Keratinocyte (primary cell): ENCODE results near the gene CALHM4. TPM values are rescaled to one million over a fixed set of nuclear protein-coding genes. Genes with fewer than 3 reads are reported as not detected.

Experiments
- DNase-seq: peaks from one replicate; pipeline ENCODE4 v3.0.0-alpha.2; 2011; ENCODE audit warnings: low read depth, missing footprints, low spot score
- FAIRE-seq: peaks from 2 replicates; lab custom pipeline; 2011; peaks lifted over from hg19 to GRCh38; lab: Jason Lieb, UNC
- H2AFZ ChIP-seq: 2 replicates; pipeline ENCODE4 v1.6.0; 2012; ENCODE audit warnings: low read length, control low read depth, inconsistent platforms; ENCODE audit not compliant: control insufficient read depth
- H3K27ac ChIP-seq: 2 replicates; pipeline ENCODE4 v1.5.1; 2011; ENCODE audit warnings: low read length; ENCODE audit not compliant: control insufficient read depth, insufficient read depth
- H3K27me3 ChIP-seq: 3 replicates; pipeline ENCODE4 v1.6.0; 2011; ENCODE audit warnings: low read length; ENCODE audit not compliant: control insufficient read depth, insufficient read depth; ENCODE audit errors: extremely low read depth
- H3K36me3 ChIP-seq, 2 experiments: 2 replicates in 1 of 2; 3 replicates in 1 of 2; pipeline ENCODE4 v1.5.1; 2011; ENCODE audit warnings: low read length in 2 of 2, mild to moderate bottlenecking in 1 of 2; ENCODE audit not compliant: control insufficient read depth in 2 of 2, insufficient read depth in 2 of 2; ENCODE audit errors: extremely low read depth in 1 of 2
- H3K4me1 ChIP-seq: 3 replicates; pipeline ENCODE4 v1.5.1; 2011; ENCODE audit warnings: low read length; ENCODE audit not compliant: control insufficient read depth, insufficient read depth; ENCODE audit errors: extremely low read depth
- H3K4me2 ChIP-seq: 3 replicates; pipeline ENCODE4 v1.6.0; 2011; ENCODE audit warnings: low read depth, low read length; ENCODE audit not compliant: control insufficient read depth, insufficient read depth; ENCODE audit errors: extremely low read depth
- H3K4me3 ChIP-seq, 3 experiments: fragments of 200-600 bp in 1 of 3; sonication (generic) in 1 of 3; 2 replicates in 2 of 3; 3 replicates in 1 of 3; pipeline ENCODE4 v1.5.1; 2011 to 2016; ENCODE audit warnings: low read length in 3 of 3, mild to moderate bottlenecking in 3 of 3, control low read depth in 2 of 3, inconsistent platforms in 1 of 3, low read depth in 1 of 3, mixed read lengths in 1 of 3, mixed run types in 1 of 3, moderate library complexity in 1 of 3; ENCODE audit not compliant: control insufficient read depth in 2 of 3, insufficient read depth in 2 of 3; ENCODE audit errors: extremely low read depth in 1 of 3
- H3K79me2 ChIP-seq: 2 replicates; pipeline ENCODE4 v1.6.0; 2012; ENCODE audit warnings: low read length; ENCODE audit not compliant: control insufficient read depth, insufficient read depth
- H3K9ac ChIP-seq: 3 replicates; pipeline ENCODE4 v1.6.0; 2011; ENCODE audit warnings: low read length; ENCODE audit not compliant: control insufficient read depth, insufficient read depth; ENCODE audit errors: extremely low read depth
- H3K9me1 ChIP-seq: 3 replicates; pipeline ENCODE4 v1.6.0; 2011; ENCODE audit warnings: low read length; ENCODE audit not compliant: control insufficient read depth, insufficient read depth; ENCODE audit errors: extremely low read depth
- H3K9me3 ChIP-seq: 2 replicates; pipeline ENCODE4 v1.5.1; 2012; ENCODE audit warnings: low read depth, low read length; ENCODE audit not compliant: control insufficient read depth
- H4K20me1 ChIP-seq: 3 replicates; pipeline ENCODE4 v1.6.0; 2011; ENCODE audit warnings: low read length; ENCODE audit not compliant: control insufficient read depth, insufficient read depth; ENCODE audit errors: extremely low read depth
- EZH2 ChIP-seq: IDR thresholded peaks from one replicate; pipeline ENCODE4 v1.6.1; 2012; ENCODE audit warnings: inconsistent platforms, mild to moderate bottlenecking, low read length, moderate library complexity
- dilution Hi-C: fragments of 300-500 bp; cut with MboI; formaldehyde crosslinking; loops from one replicate; pipeline ENCODE4 v1.7.0; 2020; ENCODE audit warnings: low sequenced_read_pairs; ENCODE audit not compliant: extremely low pct_ligation_motif_present
- polyA plus RNA-seq, 5 experiments: library from polyadenylated mRNA; depleted of rRNA in 3 of 5; stranded (reverse) in 3 of 5; stranded (forward) in 1 of 5; unstranded in 1 of 5; fragments of >200 nt; gene quantifications; 1 replicate in 1 of 5; 2 replicates in 3 of 5; 3 replicates in 1 of 5; pipeline versions ENCODE4 v1.2.1 to v1.2.3, GENCODE V29; 2011 to 2012; ENCODE audit warnings: missing spikeins in 2 of 5, low read depth in 1 of 5, low replicate concordance in 1 of 5
- TF ChIP-seq, protein P1 (sequence below), 3 experiments: IDR thresholded peaks in 1 of 3; conservative IDR thresholded peaks in 1 of 3; optimal IDR thresholded peaks in 1 of 3; 2 replicates in 2 of 3; 3 replicates in 1 of 3; pipeline versions ENCODE3 to v1.5.1; 2011; ENCODE audit warnings: low read length in 3 of 3, mild to moderate bottlenecking in 3 of 3, moderate library complexity in 2 of 3, control low read depth in 1 of 3, inconsistent platforms in 1 of 3; ENCODE audit not compliant: insufficient read depth in 2 of 3; ENCODE audit errors: extremely low read depth in 1 of 3

Gene CALHM4
- polyA plus RNA-seq, 1 donor (not counting 4 experiments of a cell fraction or from before 2014, with no cell fraction given) = 0.33 TPM

DNA sequence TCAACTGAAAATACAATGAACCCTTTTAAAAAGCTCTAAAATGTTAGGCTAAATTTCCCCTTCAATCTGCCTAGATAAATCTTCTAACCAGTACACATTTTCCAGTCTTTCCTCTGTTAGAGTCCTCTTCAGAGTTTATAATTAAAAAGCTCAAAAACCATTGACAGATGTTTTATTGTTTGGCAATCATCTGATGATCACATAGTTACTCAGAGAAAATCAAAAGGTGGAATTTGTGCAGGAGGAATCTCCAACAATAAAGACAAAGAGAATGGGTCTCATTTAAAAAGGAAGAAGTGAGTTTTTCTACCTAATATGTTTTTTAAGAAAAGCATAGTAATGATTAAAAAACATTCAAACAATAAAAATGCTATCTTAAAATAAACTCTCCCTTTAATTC, 11.1 kb upstream of the CALHM4 start:
- H3K27me3 ChIP-seq = no peaks in the 10 kb centered on the region

DNA sequence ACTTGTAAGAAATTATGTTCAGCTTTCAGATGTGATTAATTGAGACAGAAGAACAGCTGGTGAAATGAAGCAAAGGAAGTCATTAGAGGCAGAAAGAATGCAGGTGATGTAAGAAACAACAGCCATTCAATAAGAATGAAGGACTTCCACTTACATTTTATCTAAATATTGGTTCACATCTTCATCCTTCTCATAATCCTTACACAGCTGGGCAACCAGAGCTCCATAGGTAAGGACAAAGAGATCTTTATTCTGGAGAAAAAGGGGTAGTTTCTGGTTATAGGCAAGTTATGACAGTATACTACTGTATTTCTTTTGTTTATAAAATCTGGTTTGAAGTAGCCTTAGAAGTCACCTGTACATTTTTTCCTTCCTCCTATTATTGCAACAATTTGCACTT, 10.4 kb upstream of the CALHM4 start:
- H3K9me3 ChIP-seq = no peaks in the 10 kb centered on the region
- H3K4me3 ChIP-seq = peak overlapping the region in 1 of 3 experiments; percentile 6
- no peak overlapping the region for H3K27ac ChIP-seq
- peak overlapping the region; percentile 55 for H2AFZ ChIP-seq
- H3K4me1 ChIP-seq = peaks cover 22% of the 10 kb centered on the region
- DNase-seq = no peak
- no peaks in the 10 kb centered on the region for H3K79me2 ChIP-seq
- dilution Hi-C loops = no loop called here
- H3K9me1 ChIP-seq = no peaks in the 10 kb centered on the region
- peak; percentile 56 for FAIRE-seq
- H4K20me1 ChIP-seq = no peaks in the 10 kb centered on the region
- H3K4me2 ChIP-seq = peak overlapping the region; percentile 34
- TF ChIP-seq, protein P1, sequence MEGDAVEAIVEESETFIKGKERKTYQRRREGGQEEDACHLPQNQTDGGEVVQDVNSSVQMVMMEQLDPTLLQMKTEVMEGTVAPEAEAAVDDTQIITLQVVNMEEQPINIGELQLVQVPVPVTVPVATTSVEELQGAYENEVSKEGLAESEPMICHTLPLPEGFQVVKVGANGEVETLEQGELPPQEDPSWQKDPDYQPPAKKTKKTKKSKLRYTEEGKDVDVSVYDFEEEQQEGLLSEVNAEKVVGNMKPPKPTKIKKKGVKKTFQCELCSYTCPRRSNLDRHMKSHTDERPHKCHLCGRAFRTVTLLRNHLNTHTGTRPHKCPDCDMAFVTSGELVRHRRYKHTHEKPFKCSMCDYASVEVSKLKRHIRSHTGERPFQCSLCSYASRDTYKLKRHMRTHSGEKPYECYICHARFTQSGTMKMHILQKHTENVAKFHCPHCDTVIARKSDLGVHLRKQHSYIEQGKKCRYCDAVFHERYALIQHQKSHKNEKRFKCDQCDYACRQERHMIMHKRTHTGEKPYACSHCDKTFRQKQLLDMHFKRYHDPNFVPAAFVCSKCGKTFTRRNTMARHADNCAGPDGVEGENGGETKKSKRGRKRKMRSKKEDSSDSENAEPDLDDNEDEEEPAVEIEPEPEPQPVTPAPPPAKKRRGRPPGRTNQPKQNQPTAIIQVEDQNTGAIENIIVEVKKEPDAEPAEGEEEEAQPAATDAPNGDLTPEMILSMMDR (optimal IDR thresholded peaks at IDR 0.05 in 1 of 3, IDR thresholded peaks at IDR 0.05 in 1 of 3, conservative IDR thresholded peaks at IDR 0.05 in 1 of 3; ENCODE audit: extremely low read depth in 1 of 3, insufficient read depth in 2 of 3, low read length in 3 of 3) = no peak
- TF ChIP-seq EZH2 = no peak
- no peak overlapping the region for H3K9ac ChIP-seq
- no peaks in the 10 kb centered on the region for H3K27me3 ChIP-seq
- no peaks in the 10 kb centered on the region for H3K36me3 ChIP-seq

More for the DNA sequence above, 11.1 kb upstream of the CALHM4 start:
- Histone ChIP-seq H3K4me2 (peak overlapping the region; percentile 34), H3K79me2 (no peaks in the 10 kb centered on the region), H3K9me1 (no peaks in the 10 kb centered on the region), H2AFZ (no peak overlapping the region), H3K27ac (no peak overlapping the region), H4K20me1 (no peaks in the 10 kb centered on the region), H3K4me3 (no peak overlapping the region), H3K9ac (no peak overlapping the region), H3K36me3 (no peaks in the 10 kb centered on the region), H3K9me3 (no peaks in the 10 kb centered on the region), H3K4me1 (peaks cover 22% of the 10 kb centered on the region)
- TF ChIP-seq EZH2 = no peak
- TF ChIP-seq, protein P1 (optimal IDR thresholded peaks at IDR 0.05 in 1 of 3, IDR thresholded peaks at IDR 0.05 in 1 of 3, conservative IDR thresholded peaks at IDR 0.05 in 1 of 3; ENCODE audit: extremely low read depth in 1 of 3, insufficient read depth in 2 of 3, low read length in 3 of 3) = no peak
- no peak for DNase-seq
- FAIRE-seq = peak; percentile 9
- dilution Hi-C loops = no loop called here
